SU-DHL-6 (cell line): Measurements from ENCODE around the gene OLFM2.

ENCODE experiments used
- EZH2phosphoT487 ChIP-seq: fragments of 200-600 bp; sonication (generic), shearing (Covaris generic); conservative IDR thresholded peaks from 2 replicates; pipeline ENCODE4 v1.6.1; 2018; ENCODE audit warnings: mild to moderate bottlenecking, antibody characterized with exemption, low read length, moderate library complexity, mixed read lengths
- TF ChIP-seq, protein P1 (sequence below): fragments of 200-600 bp; sonication (generic); IDR thresholded peaks from one replicate; pipeline ENCODE4 v1.5.1; 2017; ENCODE audit warnings: antibody characterized with exemption, mild to moderate bottlenecking, low read length, moderate library complexity; ENCODE audit not compliant: insufficient read depth, poor library complexity, severe bottlenecking

DNA sequence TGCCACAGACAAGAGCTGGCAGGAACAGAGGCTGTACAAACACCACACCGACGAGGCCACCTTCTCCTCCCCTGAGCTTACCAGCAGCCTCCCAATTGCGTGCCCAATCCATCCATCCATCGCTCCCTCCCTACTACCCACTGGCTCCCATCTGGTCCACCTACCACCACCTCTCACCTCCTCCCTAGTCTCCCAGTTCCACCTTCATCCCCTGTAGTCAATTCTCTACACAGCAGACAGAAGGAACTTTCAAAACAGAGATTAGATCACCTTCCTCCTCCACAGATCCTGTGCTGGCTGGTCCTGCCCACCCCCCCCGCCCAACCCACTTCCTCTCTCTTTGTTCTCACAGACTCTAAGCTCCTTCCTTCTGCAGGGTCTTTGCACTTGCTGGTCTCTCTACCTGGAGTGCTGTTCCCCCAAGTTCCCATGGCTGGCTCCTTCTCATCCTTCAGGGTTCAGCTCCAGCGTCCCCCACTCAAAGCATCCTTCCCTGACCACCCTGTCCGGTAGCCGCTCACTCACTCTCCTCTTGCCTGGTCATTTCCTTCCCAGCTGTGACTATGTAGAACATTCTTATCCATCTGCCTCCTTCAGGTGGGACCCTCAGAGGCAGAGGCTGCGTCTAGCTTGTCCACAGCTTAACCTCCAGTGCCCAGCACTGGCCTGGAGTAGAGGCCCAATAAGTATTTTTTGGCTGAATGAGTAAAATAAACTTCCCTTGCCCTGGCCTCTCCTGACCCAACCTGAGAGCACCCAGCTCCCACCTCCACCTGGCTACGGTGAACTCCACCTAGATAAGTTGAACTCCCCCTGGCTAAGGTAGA lies 78.2 kb downstream of the OLFM2 start:
- TF ChIP-seq, protein P1, sequence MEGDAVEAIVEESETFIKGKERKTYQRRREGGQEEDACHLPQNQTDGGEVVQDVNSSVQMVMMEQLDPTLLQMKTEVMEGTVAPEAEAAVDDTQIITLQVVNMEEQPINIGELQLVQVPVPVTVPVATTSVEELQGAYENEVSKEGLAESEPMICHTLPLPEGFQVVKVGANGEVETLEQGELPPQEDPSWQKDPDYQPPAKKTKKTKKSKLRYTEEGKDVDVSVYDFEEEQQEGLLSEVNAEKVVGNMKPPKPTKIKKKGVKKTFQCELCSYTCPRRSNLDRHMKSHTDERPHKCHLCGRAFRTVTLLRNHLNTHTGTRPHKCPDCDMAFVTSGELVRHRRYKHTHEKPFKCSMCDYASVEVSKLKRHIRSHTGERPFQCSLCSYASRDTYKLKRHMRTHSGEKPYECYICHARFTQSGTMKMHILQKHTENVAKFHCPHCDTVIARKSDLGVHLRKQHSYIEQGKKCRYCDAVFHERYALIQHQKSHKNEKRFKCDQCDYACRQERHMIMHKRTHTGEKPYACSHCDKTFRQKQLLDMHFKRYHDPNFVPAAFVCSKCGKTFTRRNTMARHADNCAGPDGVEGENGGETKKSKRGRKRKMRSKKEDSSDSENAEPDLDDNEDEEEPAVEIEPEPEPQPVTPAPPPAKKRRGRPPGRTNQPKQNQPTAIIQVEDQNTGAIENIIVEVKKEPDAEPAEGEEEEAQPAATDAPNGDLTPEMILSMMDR: no peak
- TF ChIP-seq EZH2phosphoT487: no peak
